ENCODE measurements around the gene PTPRO. TPM values are rescaled to one million over a fixed set of nuclear protein-coding genes. Genes with fewer than 3 reads are reported as not detected.

Gene PTPRO
- total RNA-seq, 1 donor from 2014 or later, result 2.6 TPM

Other genes starting within 250 kb of the PTPRO start
- gene RERG, start 101.1 kb upstream of the PTPRO start, total RNA-seq, result 18.6 TPM

All from skin of body (tissue), 1 donor.